ENCODE results near the gene NUP188. TPM values are rescaled to one million over a fixed set of nuclear protein-coding genes. Genes with fewer than 3 reads are reported as not detected.
A peak's percentile ranks its signal among the peaks of the same experiment; 100 is the strongest.

The NUP188 gene, protein sequence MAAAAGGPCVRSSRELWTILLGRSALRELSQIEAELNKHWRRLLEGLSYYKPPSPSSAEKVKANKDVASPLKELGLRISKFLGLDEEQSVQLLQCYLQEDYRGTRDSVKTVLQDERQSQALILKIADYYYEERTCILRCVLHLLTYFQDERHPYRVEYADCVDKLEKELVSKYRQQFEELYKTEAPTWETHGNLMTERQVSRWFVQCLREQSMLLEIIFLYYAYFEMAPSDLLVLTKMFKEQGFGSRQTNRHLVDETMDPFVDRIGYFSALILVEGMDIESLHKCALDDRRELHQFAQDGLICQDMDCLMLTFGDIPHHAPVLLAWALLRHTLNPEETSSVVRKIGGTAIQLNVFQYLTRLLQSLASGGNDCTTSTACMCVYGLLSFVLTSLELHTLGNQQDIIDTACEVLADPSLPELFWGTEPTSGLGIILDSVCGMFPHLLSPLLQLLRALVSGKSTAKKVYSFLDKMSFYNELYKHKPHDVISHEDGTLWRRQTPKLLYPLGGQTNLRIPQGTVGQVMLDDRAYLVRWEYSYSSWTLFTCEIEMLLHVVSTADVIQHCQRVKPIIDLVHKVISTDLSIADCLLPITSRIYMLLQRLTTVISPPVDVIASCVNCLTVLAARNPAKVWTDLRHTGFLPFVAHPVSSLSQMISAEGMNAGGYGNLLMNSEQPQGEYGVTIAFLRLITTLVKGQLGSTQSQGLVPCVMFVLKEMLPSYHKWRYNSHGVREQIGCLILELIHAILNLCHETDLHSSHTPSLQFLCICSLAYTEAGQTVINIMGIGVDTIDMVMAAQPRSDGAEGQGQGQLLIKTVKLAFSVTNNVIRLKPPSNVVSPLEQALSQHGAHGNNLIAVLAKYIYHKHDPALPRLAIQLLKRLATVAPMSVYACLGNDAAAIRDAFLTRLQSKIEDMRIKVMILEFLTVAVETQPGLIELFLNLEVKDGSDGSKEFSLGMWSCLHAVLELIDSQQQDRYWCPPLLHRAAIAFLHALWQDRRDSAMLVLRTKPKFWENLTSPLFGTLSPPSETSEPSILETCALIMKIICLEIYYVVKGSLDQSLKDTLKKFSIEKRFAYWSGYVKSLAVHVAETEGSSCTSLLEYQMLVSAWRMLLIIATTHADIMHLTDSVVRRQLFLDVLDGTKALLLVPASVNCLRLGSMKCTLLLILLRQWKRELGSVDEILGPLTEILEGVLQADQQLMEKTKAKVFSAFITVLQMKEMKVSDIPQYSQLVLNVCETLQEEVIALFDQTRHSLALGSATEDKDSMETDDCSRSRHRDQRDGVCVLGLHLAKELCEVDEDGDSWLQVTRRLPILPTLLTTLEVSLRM (N-terminal part only)
- total RNA-seq = 25.8 and 38.5 TPM in 2 replicates

DNA sequence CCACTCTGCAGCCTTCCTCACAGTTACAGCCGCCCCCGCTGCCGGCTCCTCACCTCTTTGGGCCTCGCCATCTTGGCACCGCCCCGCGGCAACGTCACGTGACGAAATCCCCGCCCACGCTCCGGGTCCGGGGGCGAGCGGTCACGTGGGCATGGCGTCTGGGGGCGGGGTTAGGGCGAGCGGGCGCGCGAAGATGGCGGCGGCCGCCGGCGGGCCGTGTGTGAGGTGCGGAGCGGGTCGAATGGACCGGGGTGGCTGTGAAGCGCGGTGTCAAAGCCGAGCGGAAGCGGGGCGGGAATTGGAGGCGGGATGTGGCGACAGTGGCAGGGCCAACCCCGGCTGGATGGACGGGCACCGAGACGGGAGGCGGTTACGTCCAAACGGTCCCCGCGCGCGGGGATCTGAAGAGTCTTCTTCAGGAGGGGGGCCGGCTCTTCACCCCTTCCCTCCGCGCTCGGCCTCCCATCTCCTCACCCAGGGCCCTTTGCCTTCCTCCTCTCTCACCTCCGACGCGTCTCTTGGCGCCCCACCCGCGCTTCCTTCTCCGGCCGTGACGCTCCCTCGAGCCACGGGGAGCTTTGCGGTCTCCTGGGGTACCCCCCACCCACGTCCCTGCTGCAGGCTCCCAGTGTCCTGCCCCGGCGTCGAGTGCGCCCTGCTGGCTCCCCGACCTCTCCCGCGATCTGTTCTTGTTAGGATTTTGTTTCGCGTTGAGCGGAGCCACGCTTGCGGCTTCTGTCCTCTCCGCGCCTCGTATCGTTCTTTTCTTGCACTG is at the start of gene NUP188, which contains the start of gene DOLK:
NUP188 (plus strand) TSS at position 173 of the 775 bp plus-strand sequence; CDS start at position 194, 21 bp downstream.
DOLK (minus strand) TSS at position 77 of the 775 bp plus-strand sequence. CDS start 300 bp downstream, outside the sequence.
- Histone ChIP-seq H3K36me3 (ENCODE audit: control insufficient read depth, insufficient read depth, low read length) (peaks cover 7% of the 10 kb centered on the region), H3K4me3 (ENCODE audit: low read depth, low read length) (peak within 1 kb of the TSS; percentile 87), H3K27me3 (ENCODE audit: control insufficient read depth, insufficient read depth, low read length) (no peaks in the 10 kb centered on the region)
- TF ChIP-seq, protein P1, sequence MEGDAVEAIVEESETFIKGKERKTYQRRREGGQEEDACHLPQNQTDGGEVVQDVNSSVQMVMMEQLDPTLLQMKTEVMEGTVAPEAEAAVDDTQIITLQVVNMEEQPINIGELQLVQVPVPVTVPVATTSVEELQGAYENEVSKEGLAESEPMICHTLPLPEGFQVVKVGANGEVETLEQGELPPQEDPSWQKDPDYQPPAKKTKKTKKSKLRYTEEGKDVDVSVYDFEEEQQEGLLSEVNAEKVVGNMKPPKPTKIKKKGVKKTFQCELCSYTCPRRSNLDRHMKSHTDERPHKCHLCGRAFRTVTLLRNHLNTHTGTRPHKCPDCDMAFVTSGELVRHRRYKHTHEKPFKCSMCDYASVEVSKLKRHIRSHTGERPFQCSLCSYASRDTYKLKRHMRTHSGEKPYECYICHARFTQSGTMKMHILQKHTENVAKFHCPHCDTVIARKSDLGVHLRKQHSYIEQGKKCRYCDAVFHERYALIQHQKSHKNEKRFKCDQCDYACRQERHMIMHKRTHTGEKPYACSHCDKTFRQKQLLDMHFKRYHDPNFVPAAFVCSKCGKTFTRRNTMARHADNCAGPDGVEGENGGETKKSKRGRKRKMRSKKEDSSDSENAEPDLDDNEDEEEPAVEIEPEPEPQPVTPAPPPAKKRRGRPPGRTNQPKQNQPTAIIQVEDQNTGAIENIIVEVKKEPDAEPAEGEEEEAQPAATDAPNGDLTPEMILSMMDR (IDR thresholded peaks at IDR 0.05; ENCODE audit: insufficient read depth, low read length, severe bottlenecking) = no peak
- no peak for FAIRE-seq
- DNase-seq (ENCODE audit: low read depth) = peak; percentile 73

DNA sequence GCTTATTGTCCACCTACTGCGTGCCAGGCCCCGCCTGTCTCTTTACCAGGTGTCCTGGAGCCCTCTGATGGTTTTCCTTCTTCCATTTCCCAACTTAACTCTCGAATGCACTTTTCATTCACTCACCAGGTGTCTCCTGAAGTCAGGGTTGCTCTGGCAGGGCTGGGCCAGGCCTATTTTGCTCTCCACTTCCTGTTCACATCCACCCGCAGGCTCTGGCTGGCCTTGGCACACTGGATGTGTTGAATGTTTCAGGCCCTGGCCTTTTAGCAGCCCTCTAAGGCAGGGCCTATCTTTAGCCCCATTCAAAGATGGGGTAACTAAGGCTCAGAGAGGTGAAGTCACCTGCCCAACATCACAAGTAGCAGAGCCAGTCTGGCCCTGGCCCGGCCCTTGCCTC is 49.1 kb upstream of the NUP188 start:
- DNase-seq (ENCODE audit: low read depth) (no peak), FAIRE-seq (no peak)
- TF ChIP-seq, protein P1 (IDR thresholded peaks at IDR 0.05; ENCODE audit: insufficient read depth, low read length, severe bottlenecking) = no peak
- H3K27me3 ChIP-seq (ENCODE audit: control insufficient read depth, insufficient read depth, low read length) = no peaks in the 10 kb centered on the region
- no peak overlapping the region for H3K4me3 ChIP-seq (ENCODE audit: low read depth, low read length)
- H3K36me3 ChIP-seq (ENCODE audit: control insufficient read depth, insufficient read depth, low read length) = peaks cover 20% of the 10 kb centered on the region

DNA sequence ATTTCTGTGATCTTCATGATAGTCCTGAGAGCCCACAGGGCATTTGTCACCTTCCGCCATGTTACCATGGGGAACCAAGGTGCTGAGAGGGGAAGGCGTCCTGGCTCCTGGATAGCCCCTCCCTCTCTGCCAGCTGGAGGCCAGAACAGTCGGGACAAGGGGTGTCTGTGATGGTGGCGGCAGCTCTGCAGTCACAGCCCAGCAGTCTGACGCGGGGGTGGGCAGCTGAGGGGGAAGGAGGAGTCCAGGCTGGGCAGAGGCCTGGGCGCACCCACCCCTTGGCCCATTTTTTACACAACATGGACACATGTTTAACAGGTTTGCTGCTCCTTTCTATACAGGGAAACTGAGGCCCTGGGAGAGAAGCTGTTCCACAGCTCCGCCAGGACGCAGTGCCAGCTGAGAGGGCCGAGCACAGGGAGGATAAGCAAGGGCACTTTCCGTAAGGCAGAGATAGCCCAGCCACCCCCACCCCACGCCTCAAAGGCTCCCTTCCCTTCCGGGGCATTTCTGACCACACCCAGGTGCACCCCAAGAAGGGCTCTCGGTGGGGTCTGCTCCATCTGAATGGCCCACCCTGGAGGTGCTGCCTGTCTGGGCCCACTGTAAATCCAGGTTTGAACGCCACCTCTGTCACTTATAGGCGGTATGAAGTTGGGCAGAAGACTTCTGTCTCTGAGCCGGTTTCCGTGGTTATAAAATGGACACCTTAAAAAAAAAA is 48.5 kb upstream of the NUP188 start:
- no peaks in the 10 kb centered on the region for H3K27me3 ChIP-seq (ENCODE audit: control insufficient read depth, insufficient read depth, low read length)
- FAIRE-seq = no peak
- no peak overlapping the region for H3K4me3 ChIP-seq (ENCODE audit: low read depth, low read length)
- DNase-seq (ENCODE audit: low read depth) = no peak
- H3K36me3 ChIP-seq (ENCODE audit: control insufficient read depth, insufficient read depth, low read length) = peaks cover 18% of the 10 kb centered on the region
- TF ChIP-seq, protein P1 (IDR thresholded peaks at IDR 0.05; ENCODE audit: insufficient read depth, low read length, severe bottlenecking) = no peak

DNA sequence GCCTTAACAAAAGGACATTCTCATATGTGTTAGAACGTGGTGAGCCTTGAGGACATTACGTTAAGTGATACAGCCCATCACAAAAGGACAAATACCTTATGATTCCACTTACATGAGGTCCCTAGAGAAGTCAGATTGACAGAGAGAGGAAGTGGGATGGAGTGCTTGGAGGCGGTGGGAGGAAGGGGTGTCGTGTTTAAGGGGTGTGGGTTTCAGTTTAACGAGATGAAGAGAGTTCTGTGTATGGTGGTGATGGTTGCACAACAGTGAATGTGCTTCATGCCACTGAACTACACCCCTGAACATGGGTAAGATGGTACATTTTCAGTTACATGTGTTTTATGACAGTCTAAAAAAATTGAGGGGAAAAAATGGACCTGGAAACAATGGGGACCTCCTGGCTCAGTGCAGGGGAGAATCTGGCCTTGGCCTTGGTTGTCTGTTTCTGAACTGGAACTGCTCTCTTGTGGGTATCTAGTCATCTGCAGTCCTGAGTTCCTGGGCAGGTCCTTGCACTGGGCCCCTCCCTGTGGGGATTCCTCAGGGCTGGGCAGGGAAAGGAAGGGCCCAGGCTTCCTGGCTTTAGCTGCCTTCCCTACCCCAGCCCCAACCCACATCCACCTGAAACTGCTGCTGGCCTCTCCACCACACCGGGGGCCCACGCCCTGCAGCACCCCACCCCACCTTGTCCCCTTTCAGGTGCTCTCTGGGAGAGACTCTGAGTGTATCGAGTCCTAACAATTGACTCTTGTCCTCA is 47.8 kb upstream of the NUP188 start:
- peak; percentile 57 for DNase-seq (ENCODE audit: low read depth)
- peak; percentile 36 for FAIRE-seq

More for the DNA sequence above, 47.8 kb upstream of the NUP188 start:
- Histone ChIP-seq H3K27me3 (ENCODE audit: control insufficient read depth, insufficient read depth, low read length) (no peaks in the 10 kb centered on the region), H3K36me3 (ENCODE audit: control insufficient read depth, insufficient read depth, low read length) (peaks cover 18% of the 10 kb centered on the region), H3K4me3 (ENCODE audit: low read depth, low read length) (no peak overlapping the region)
- TF ChIP-seq, protein P1 (IDR thresholded peaks at IDR 0.05; ENCODE audit: insufficient read depth, low read length, severe bottlenecking) = no peak

Measured in bronchial epithelial cell (primary cell).